Esophagus squamous epithelium (tissue), 5 donors: ENCODE results near the gene CNTN1. TPM values are rescaled to one million over a fixed set of nuclear protein-coding genes. Genes with fewer than 3 reads are reported as not detected.
A peak's percentile ranks its signal among the peaks of the same experiment; 100 is the strongest.

Experiments used
- DNase-seq: peaks from one replicate; lab custom pipeline; 2025; lab: John Stamatoyannopoulos, UW
- H3K27ac ChIP-seq, 4 donors: fragments of 200-600 bp; sonication (generic); one replicate each; pipeline ENCODE4 v1.5.1; 2016 to 2019; ENCODE audit warnings: mild to moderate bottlenecking in 1 of 4
- H3K27me3 ChIP-seq, 4 donors: fragments of 200-600 bp; sonication (generic); 1 replicate in 3 of 4; 2 replicates in 1 of 4; pipeline versions ENCODE4 v1.5.1 to v1.6.0; 2017 to 2021; ENCODE audit warnings: antibody characterized with exemption in 1 of 4
- H3K36me3 ChIP-seq, 3 donors: fragments of 200-600 bp; sonication (generic); one replicate each; pipeline ENCODE4 v1.5.1; 2016 to 2019
- H3K4me1 ChIP-seq, 3 donors: fragments of 200-600 bp; sonication (generic); one replicate each; pipeline ENCODE4 v1.5.1; 2017 to 2019
- H3K4me3 ChIP-seq, 4 donors: fragments of 200-600 bp; sonication (generic); 1 replicate in 3 of 4; 2 replicates in 1 of 4; pipeline ENCODE4 v1.5.1; 2016 to 2019; ENCODE audit warnings: mild to moderate bottlenecking in 2 of 4, moderate library complexity in 1 of 4
- H3K9me3 ChIP-seq, 3 donors: fragments of 200-600 bp; sonication (generic); one replicate each; pipeline ENCODE4 v1.5.1; 2016 to 2019
- POLR2A ChIP-seq, 4 donors: fragments of 450-650 bp; IDR thresholded peaks; one replicate each; pipeline ENCODE4 v1.6.1; 2017; ENCODE audit warnings: antibody characterized with exemption in 4 of 4, mild to moderate bottlenecking in 4 of 4, moderate library complexity in 3 of 4
- WGBS, 2 donors: methylation state at CpG; one replicate each; pipeline ENCODE4 v1.1.5; 2018; 5-methylcytosine and 5-hydroxymethylcytosine counted together
- intact Hi-C: fragments of 100-400 bp; cut with DNase I; formaldehyde crosslinking; loops from one replicate; pipeline ENCODE4 v1.15.0; 2022
- total RNA-seq, 4 donors: library from RNA; depleted of rRNA; stranded (reverse); fragments of >200 nt; gene quantifications; one replicate each; pipeline ENCODE4 v1.1.0, GENCODE V29; 2016
- TF ChIP-seq, protein P1 (sequence below), 6 experiments: fragments of 450-650 bp in 4 of 6; fragments of 200-600 bp in 2 of 6; sonication (generic) in 2 of 6; IDR thresholded peaks; one replicate each; pipeline ENCODE4 v1.5.1; 2016 to 2019; ENCODE audit warnings: antibody characterized with exemption in 6 of 6, mild to moderate bottlenecking in 4 of 6, moderate library complexity in 4 of 6
- donor health status: DM: yes; HTN: yes; CAD: no.

CNTN1 gene
- 10 to 100 TPM in 1 of 4 donors, 1 to 10 TPM in 2, under 1 TPM in 1; 0.83 to 15.7 (median 5.8) TPM for total RNA-seq

DNA sequence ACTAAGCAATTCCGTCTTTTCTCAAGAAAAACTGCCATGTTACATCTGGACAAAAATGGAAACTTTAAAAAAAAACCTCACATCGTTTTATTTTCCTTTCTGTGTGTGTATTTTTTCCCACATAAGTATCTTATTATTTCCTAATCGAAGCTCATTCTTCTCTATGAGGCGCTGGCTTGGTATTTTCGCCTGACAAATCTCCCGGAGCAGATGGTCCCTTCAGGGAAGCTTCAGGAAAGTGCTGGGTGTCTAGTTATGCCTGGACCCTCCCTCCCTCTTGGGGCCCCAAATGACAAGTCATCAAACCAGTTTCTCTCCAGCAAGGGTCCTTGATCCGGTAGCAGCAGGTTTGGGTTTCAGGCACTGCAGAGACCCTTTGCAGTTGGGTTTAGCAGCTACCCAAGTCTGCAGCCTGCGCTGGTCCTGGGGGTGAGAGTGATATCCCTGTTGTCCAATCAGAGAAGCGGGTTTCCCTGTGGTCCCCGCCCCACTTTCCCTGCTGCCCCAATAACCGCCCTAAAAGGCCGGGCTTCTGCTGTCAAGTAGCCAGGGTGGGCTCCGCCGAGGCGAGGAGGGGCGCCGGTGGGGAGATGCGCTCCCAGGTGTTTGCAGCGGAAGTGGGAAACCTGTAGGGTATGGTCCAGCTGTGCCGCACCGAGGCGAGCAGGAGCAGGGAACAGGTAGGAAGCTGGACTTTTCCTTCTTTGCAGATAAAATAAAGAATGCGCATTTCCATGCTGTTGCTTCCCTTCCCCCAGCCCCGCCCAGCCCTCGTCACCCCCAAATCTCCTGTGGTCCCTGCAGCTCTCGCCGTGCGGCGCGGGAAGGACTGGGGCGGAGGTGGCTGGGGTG lies at the start of gene CNTN1:
Gene CNTN1 (plus strand): TSS at position 527 of the 852 bp plus-strand sequence.
- H3K4me1 ChIP-seq: peaks cover 10 to 24% (median 15%) of the 10 kb centered on the region in 3 donors
- intact Hi-C loops: no loop called here
- H3K27ac ChIP-seq: no peak within 1 kb of the TSS
- H3K4me3 ChIP-seq: peak within 1 kb of the TSS; percentile 46 to 72 (median 56)
- no peak for DNase-seq
- peaks cover 0 to 41% (median 3%) of the 10 kb centered on the region in 4 donors for H3K27me3 ChIP-seq
- no peaks in the 10 kb centered on the region for H3K36me3 ChIP-seq
- TF ChIP-seq, protein P1, sequence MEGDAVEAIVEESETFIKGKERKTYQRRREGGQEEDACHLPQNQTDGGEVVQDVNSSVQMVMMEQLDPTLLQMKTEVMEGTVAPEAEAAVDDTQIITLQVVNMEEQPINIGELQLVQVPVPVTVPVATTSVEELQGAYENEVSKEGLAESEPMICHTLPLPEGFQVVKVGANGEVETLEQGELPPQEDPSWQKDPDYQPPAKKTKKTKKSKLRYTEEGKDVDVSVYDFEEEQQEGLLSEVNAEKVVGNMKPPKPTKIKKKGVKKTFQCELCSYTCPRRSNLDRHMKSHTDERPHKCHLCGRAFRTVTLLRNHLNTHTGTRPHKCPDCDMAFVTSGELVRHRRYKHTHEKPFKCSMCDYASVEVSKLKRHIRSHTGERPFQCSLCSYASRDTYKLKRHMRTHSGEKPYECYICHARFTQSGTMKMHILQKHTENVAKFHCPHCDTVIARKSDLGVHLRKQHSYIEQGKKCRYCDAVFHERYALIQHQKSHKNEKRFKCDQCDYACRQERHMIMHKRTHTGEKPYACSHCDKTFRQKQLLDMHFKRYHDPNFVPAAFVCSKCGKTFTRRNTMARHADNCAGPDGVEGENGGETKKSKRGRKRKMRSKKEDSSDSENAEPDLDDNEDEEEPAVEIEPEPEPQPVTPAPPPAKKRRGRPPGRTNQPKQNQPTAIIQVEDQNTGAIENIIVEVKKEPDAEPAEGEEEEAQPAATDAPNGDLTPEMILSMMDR (IDR thresholded peaks at IDR 0.05): no peak
- TF ChIP-seq POLR2A (IDR thresholded peaks at IDR 0.05): no peak
- 2 to 7% methylated on average over 8 to 15 of the region's 31 CpGs for WGBS, 2 donors
- no peaks in the 10 kb centered on the region for H3K9me3 ChIP-seq

DNA sequence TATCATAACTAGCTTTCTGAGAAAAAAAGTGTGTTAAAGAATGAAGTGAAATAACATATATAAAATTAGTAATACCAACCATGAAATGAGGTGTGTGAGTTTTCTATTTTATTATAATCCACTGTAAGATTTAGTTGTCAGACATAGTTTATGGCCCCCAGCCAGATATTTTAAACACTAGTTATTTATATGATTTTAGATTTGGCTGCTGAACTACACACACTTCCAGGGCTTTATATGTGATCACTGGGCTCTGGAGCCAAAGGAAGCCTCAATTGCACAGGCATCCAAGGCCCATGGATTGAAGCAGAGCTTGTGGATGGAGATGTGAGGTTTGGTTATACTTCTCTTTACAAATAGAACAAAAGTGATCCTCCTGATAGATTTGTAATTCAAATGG lies 48.7 kb upstream of the CNTN1 start:
- H3K4me3 ChIP-seq: no peak overlapping the region
- no peak overlapping the region for H3K27ac ChIP-seq
- DNase-seq: no peak
- no peaks in the 10 kb centered on the region for H3K27me3 ChIP-seq
- intact Hi-C loops: no loop called here
- TF ChIP-seq, protein P1 (IDR thresholded peaks at IDR 0.05): no peak
- TF ChIP-seq POLR2A (IDR thresholded peaks at IDR 0.05): no peak
- H3K4me1 ChIP-seq: no peaks in the 10 kb centered on the region
- peaks cover 0 to 7% (median 0%) of the 10 kb centered on the region in 3 donors for H3K9me3 ChIP-seq
- H3K36me3 ChIP-seq: no peaks in the 10 kb centered on the region

GRCh38 chr12:40643976-40644375 lies 48.3 kb upstream of the CNTN1 start:
- 58 to 68% methylated on average over 1 of the region's 1 CpG for WGBS, 2 donors
- H3K4me1 ChIP-seq: no peaks in the 10 kb centered on the region
- no peaks in the 10 kb centered on the region for H3K36me3 ChIP-seq
- DNase-seq: no peak
- no peaks in the 10 kb centered on the region for H3K27me3 ChIP-seq
- no peak overlapping the region for H3K27ac ChIP-seq
- TF ChIP-seq POLR2A (IDR thresholded peaks at IDR 0.05): no peak
- TF ChIP-seq, protein P1 (IDR thresholded peaks at IDR 0.05): no peak
- H3K9me3 ChIP-seq: peaks cover 0 to 7% (median 0%) of the 10 kb centered on the region in 3 donors
- H3K4me3 ChIP-seq: no peak overlapping the region
- intact Hi-C loops: no loop called here

DNA sequence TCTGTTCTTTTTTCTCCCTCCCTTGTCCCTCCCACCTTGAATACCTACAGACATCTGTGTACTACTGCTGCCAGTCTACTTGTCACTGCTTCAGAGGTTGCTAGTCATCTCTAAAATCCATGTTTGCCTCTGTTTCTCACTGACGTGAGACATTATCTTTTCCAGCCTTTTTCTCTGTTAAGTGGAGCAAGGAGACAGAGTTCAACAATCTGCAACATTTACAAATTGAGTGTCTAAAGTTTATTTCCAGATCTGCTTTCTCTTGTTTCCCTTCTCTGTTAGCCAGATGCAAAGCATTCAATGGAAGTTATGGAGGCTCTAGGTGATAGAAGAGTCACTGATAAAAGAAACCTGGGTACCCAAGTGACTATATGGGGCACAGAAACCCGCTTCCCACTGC lies 47.5 kb upstream of the CNTN1 start:
- 68 to 78% methylated on average over 2 of the region's 2 CpGs for WGBS, 2 donors
- H3K27ac ChIP-seq: no peak overlapping the region
- no peak for TF ChIP-seq POLR2A (IDR thresholded peaks at IDR 0.05)
- TF ChIP-seq, protein P1 (IDR thresholded peaks at IDR 0.05): no peak
- no peaks in the 10 kb centered on the region for H3K36me3 ChIP-seq
- peaks cover 0 to 7% (median 0%) of the 10 kb centered on the region in 3 donors for H3K9me3 ChIP-seq
- DNase-seq: no peak
- no peaks in the 10 kb centered on the region for H3K4me1 ChIP-seq
- intact Hi-C loops: no loop called here
- H3K4me3 ChIP-seq: no peak overlapping the region
- no peaks in the 10 kb centered on the region for H3K27me3 ChIP-seq

DNA sequence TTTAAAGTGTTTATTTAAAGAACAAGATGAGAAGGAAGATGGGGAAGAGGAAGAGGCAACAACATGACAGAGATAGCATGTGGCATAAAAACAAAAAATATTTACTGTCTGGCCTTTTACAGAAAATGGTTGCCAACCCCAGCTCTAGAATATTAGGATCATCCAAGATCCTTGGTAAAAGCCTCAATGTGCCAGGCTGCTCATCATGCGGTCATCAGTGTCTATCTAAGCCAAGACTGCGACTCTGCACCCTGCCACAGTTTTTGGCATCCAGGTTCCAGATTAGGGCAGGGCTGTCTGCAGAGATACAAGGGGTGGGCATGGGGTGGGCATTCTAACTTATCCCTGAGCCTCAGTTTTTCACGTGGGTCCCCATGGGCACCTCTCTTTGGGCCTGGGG lies 46.9 kb upstream of the CNTN1 start:
- DNase-seq: no peak
- WGBS, 2 donors: 73 to 75% methylated on average over 2 to 3 of the region's 3 CpGs
- no peak overlapping the region for H3K27ac ChIP-seq

More for the DNA sequence above, 46.9 kb upstream of the CNTN1 start:
- intact Hi-C loops: no loop called here
- H3K9me3 ChIP-seq: peaks cover 0 to 7% (median 0%) of the 10 kb centered on the region in 3 donors
- no peaks in the 10 kb centered on the region for H3K27me3 ChIP-seq
- H3K4me1 ChIP-seq: no peaks in the 10 kb centered on the region
- H3K4me3 ChIP-seq: no peak overlapping the region
- TF ChIP-seq POLR2A (IDR thresholded peaks at IDR 0.05): no peak
- TF ChIP-seq, protein P1 (IDR thresholded peaks at IDR 0.05): no peak
- H3K36me3 ChIP-seq: no peaks in the 10 kb centered on the region
